ENCODE measurements around the gene AFF2.

The AFF2 gene

GRCh38 chrX:148940411-148940996, 440.1 kb downstream of the AFF2 start:
- DNase-seq = no peak

GRCh38 chrX:148942754-148943153, 442.3 kb downstream of the AFF2 start:
- DNase-seq = no peak

GRCh38 chrX:148947399-148947975, 447.1 kb downstream of the AFF2 start:
- no peak for DNase-seq

- DNase-seq = no peak
Observed at GRCh38 chrX:148956352-148956751, 455.9 kb downstream of the AFF2 start.

DNA sequence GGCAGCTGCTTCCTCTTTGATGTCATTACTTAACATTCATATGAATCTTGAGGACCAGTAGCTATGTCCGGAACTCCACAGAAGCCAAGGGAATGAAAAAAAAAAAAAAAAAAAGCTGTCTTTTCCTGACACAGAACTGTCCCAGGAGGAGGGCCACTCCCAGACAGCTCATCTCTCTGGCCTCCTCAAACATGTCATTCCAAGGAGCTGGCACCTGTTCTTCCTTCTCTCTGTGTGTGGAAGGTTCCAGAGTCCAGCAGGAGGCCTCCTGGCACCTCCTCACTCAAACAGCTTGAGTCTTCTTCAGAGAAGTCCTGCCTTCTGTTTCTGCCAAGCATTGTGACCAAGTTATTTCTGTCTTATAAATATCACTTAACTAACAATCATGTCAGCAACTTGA, 458.5 kb downstream of the AFF2 start:
- no peak for DNase-seq

- DNase-seq = no peak
Observed at GRCh38 chrX:148960060-148960459, 459.6 kb downstream of the AFF2 start.

GRCh38 chrX:148961985-148962384, 461.6 kb downstream of the AFF2 start:
- DNase-seq = no peak

- DNase-seq = no peak
Observed at GRCh38 chrX:148976571-148977400, 476.4 kb downstream of the AFF2 start.

- no peak for DNase-seq
Observed at GRCh38 chrX:148979786-148980185, 479.4 kb downstream of the AFF2 start.

DNA sequence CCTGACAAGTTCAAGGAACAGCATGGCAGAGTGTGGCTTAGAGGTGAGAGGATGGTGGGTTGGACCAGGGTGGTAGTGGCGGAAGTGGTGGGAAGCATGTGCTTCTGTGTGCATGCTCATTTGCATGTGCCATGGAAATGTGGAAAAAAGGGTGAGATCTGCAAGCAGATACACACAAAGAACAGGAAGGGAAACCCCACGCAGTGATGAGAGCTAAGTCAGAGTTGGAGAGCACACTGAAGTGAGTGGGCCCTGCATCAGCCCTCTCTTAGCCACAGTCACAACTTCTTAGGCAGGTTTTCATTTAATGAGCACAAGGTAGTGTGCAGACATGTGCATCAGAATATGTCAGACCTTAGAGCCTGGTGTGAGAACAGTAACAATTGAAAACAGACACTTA, 483.8 kb downstream of the AFF2 start:
- no peak for DNase-seq

GRCh38 chrX:148991502-148991901, 491.1 kb downstream of the AFF2 start:
- no peak for DNase-seq

GRCh38 chrX:148995661-148996060, 495.2 kb downstream of the AFF2 start:
- no peak for DNase-seq

DNA sequence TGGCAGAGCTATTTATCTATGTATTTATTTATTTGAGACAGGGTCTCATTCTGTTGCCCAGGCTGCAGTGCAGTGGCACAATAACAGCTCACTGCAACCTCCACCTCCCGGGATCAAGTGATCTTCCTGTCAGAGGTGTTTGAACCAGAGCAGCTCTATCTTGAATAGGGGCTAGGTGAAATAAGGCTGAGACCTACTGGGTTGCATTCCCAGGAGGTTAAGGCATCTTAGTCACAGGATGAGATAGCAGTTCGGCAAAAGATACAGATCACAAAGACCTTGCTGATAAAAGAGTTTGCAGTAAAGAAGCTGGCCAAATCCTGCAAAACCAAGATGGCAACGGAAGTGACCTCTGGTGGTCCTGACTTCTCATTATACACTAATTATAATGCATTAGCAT, 501.9 kb downstream of the AFF2 start:
- no peak for DNase-seq

DNA sequence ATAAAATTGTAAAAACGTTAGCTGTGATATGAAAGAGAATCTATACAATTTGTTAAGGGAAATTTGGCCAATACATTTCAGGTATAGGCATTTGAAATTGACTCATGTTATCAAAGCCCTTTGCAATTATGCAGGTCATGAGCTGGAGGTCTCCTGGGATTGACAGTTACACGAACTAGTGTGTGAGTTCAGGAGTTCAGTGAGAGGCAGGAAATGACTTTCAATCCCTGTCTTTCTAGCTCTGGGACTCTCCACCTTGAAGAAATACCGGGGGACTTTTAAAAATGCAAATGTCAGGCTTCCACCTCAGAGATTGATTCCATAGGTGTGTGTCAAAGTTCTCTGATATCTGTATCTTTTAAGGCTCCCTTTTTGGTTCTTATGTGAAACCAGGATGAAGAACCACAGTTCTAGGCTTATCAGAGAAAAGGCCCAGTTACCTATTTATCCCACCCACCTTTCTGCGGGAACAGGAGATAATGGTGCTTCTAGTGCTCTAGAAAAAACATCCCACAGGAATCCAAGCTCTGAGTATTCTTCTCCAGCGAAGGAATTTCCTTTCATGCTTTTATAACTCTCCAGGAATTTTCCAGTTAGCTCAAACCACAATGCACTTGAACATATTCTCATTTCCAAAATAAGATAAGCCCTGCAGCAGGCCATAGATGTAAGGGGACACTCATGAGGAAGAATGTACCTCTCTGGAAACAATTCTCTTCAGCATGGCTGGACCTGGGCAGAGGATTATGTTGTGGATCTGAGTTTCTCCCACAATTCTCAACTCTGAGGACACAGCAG, 503.6 kb downstream of the AFF2 start:
- no peak for DNase-seq

DNA sequence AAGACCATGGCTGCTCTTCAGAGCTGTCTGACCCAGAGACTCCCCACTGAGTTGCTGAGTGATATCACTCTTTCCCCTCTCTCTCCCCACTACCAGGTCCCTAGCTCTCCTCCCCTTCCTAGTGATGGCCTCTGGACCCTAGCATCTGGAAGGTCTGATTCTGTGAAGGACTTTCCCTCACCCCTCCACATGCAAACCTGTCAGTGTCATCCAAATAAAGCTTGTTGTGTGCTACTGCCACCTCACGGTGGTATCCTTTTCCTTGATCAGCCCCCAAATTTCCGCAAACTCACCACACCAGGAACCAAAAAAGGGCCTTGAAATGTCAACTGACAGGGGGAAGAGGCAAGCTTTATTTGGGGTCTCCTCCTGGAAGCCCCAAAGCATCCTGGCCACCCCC, 504.5 kb downstream of the AFF2 start:
- DNase-seq = no peak

- no peak for DNase-seq
Observed at GRCh38 chrX:149006235-149006634, 505.8 kb downstream of the AFF2 start.

DNA sequence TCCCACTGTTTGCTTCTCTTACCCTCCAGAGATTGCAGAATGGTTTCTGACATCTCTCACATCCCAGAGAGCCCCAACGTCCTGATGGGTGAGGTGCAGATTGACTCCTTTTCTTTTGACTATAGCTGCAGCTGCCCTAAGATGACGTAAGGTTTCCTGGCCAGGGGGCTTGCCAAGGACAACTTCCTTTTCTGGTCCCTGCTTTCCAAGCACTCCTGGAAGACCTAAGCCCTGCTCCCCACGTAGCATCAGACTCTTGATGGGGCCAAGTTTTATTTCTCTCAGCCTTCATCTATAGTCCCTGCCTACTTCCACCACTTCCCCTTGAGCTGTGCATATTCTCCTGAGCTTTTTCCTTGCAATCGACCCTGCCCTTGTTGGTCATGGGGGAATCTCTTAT, 507.0 kb downstream of the AFF2 start:
- no peak for DNase-seq

DNA sequence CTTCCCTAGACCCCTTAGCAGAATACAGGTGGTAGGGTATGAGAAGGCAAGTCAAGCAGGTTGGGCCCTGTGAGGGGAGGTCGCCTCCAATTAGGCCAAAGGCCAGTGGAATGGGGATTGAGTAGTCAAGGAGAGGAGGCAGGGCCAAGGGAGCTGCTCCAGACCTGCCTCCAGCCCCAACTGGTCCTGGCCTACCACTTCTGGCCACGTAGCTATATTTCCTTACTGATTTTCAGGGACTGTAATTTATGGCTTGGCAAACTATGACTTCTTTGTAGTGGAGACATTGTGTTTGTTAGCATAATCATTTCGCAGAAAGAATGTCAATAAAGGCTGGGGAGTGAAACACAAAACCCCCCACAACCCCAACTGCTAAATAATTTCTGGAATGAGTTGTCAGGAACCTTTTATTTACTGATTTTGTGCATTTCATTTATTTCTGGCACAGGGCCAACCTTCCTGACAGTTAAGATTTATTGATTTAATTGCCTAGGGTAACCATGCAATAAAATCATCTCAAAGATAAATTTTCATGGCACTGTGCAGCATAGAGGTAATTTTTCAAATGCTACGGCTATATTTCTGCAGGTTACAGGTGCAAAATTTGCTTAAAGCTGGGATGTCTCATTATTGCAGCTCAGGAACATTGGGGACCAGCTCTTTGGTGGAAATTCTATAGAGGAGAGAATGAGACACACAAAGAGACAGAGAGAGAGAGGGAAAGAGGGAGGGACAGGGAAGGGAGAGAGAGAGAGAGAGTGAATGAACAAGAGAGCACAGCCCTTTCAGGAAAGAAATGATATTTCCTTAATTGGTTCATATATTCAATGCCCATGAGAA, 509.8 kb downstream of the AFF2 start:
- DNase-seq = no peak

DNA sequence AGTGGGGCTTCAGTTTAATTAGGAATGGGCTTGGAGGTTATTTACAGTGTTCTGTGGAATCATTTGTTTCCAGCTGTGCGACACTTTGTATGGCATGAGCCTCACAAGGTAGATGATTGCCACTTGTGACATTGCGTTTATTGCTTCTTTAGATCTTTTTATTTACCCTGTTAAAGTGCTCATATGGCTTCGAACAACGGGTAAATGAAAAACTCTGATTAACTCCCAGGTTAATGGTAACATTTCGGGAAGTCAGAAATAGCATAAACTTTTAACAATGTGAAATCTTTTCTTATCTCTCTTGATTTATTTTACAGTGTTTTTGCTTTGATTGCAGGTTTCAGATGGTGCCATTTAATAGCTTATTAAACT, 510.4 kb downstream of the AFF2 start:
- DNase-seq = no peak

DNA sequence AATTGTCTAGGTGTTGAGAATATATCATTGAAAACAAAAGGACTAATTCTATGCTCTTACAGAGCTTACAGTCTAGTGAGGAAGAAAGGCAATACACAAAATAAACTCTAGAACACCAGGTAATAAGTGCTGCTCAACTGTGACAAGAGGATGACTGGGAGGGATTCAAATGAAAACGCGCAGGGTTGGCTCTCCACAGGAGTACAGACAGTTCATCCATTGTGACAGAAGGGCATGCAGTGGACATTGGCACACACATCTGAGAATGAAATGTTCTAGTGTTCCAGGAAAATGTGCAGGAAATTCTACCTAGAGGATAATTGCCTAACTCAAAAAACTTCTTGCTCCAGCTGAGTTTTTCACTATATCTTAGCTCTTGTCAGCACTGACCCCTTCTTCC, 512.7 kb downstream of the AFF2 start:
- no peak for DNase-seq

DNA sequence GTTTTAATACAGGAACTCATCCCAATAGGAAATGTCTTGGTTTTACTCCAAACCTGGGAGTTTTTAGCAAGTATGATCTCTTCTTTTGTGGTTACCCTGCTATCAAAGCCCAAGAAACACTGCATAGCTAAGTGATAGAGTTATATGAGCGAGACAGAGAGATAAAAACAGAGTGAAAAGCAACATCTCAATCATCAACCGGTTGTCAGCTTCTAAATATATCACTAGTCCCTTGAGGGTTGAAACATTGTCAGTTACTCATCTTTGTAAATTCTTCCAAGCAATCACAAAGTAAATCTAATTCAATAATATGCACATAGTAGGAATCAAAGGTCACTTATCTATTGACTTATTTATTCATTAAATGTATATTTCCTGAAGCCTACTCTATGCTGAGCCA, 520.7 kb downstream of the AFF2 start:
- DNase-seq = no peak

DNA sequence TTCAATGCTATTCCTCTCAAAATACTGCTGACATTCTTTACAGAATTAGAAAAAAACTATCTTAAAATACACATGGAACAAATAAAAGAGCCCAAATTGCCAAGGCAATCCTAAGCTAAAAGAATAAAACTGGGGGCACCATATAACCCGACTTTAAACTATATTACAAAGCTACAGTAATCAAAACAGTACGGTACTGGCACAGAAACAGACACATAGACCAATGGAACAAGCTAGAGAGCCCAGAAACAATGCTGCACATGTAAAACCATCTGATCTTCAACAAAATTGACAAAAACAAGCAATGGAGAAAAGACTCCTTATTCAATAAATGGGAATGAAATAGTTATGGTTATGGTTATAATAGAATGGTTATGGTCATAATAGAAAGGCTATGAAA, 522.1 kb downstream of the AFF2 start:
- no peak for DNase-seq

DNA sequence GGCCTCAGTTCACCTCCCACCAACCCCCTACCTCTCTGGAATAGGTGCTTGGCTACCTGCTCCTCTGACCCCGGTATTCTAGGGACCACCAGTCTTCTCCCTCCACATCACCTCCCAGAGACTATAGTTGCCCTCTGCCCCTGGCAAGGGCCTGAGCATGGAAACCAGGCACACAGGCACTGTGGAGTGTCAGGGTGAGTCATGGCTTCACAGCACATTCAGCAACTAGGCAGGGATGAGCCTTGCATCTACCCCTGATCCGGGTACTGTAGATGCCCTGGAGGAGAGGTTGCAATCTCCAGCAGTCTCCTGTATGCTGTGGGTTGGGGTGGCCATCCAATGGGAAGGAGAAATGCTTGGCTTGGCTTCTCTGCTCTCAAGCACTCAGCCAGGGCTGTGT, 532.0 kb downstream of the AFF2 start:
- DNase-seq = no peak
